Ramos (cell line): ENCODE measurements around the gene DIAPH3.

ENCODE experiments used
- in situ Hi-C: fragments of 300-500 bp; cut with MboI; formaldehyde crosslinking; loops from one replicate; pipeline ENCODE4 v1.14.3; 2022; ENCODE audit warnings: low sequenced_read_pairs; ENCODE audit not compliant: unreplicated experiment

The DIAPH3 gene

GRCh38 chr13:59691501-59692066 lies 472.1 kb downstream of the DIAPH3 start:
- in situ Hi-C loops, result no loop called here

- in situ Hi-C loops, result no loop called here
Measured at GRCh38 chr13:59690857-59691500, 472.7 kb downstream of the DIAPH3 start.

DNA sequence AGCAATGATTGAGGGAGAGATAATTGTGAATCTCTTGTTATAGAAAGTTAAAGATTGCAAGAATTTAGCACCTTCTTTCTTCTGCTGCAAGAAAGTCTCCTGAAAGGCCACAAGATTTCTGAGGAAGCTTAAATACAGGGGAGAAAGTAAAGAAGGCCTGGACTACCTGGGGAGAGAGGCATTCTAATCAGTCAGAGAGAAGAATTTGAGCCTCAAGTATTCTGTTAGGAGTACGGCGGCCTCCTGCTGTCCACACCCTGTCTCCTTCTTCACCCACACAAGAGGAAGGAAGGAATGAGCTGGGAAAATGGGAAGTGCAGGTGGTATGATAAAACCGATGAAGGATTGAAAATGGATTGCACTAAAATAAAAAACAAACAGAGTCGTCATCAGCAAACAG lies 474.7 kb downstream of the DIAPH3 start:
- in situ Hi-C loops, result no loop called here

- in situ Hi-C loops, result no loop called here
Measured at GRCh38 chr13:59686798-59687394, 476.8 kb downstream of the DIAPH3 start.

GRCh38 chr13:59684105-59684504 lies 479.6 kb downstream of the DIAPH3 start:
- in situ Hi-C loops, result no loop called here

- in situ Hi-C loops, result no loop called here
Measured at GRCh38 chr13:59681636-59682311, 482.0 kb downstream of the DIAPH3 start.

DNA sequence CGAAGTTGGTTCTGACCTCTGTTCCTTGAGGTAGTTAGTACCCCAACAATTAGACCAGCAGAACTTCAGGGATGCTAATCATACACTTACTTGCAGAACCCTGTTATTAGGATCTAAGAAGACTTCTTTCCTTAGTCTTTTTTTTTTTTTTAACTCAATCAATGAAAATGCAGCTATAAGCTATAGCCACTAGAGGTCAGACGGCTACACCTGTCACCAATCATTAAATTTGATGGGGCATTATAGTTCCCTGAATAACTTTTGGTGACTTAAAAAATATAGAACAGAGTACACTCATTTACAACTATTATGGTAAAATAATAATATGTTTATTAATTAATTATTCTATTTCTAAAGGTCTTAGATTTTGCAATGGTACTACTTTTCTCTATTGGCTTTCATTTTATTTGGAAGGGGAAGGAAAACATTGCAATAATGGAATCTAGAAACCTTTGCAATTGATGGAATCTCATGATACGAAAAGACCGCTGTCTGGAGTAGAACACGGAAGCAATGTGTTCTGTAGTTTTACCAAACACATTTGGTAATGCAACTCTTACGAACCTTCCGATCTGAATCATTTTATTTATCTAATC lies 483.2 kb downstream of the DIAPH3 start:
- in situ Hi-C loops, result no loop called here

GRCh38 chr13:59679254-59679653 lies 484.5 kb downstream of the DIAPH3 start:
- in situ Hi-C loops, result no loop called here

DNA sequence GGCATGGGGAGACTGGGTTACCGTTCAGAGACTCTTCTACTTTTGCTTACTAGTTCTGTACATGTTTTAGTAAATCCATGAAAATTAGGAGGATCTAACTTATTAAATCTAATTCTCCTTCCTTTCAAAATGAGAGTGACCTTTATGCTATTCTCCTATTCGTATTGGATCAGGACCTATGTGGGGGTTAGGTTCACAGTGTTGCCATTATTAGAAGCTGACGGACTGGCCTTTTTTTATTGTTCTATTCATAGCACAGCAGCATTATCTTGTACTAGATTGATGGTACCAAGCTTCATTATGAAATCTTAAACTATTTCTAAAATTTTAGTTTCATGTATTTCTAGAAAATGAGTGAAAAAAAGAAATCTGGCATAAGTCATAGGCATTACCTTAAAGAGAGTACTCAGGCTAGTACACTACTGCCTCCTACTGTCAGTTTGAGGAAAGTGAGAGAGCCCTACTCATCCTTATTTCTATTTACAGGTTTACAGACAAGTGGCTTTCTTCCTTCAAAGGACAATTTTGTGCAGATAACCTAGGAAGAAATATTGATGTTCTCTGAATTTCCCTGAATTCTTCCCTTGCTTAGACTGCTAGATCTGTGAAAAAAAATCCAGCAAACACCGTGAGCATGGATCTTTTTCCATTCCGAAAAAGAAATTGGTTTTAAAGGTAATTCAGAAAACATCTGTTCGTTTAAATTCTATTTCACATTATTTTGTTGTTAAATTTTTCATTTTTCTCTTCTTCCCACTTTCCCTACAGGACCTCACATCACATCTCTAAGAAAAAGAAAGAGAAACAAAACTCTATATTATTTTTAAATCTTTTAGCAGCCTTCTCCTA lies 485.5 kb downstream of the DIAPH3 start:
- in situ Hi-C loops, result no loop called here

DNA sequence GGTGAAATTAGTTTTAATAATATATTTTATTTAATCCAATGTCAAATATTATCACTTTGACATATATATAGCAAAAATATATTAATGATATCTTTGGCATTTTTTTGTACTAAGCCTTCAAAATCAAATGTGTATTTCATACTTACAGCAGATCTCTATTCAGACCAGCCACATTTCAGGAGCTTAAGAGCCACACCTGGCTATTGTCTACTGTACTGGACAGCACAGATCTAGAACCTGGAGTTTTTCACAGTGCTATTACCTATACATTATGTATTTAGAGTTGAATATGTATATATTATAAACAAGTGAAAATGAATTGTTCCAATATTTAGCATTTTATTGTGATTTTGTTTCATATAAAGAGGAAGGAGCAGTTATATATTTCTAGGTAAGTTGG lies 486.3 kb downstream of the DIAPH3 start:
- in situ Hi-C loops, result no loop called here

DNA sequence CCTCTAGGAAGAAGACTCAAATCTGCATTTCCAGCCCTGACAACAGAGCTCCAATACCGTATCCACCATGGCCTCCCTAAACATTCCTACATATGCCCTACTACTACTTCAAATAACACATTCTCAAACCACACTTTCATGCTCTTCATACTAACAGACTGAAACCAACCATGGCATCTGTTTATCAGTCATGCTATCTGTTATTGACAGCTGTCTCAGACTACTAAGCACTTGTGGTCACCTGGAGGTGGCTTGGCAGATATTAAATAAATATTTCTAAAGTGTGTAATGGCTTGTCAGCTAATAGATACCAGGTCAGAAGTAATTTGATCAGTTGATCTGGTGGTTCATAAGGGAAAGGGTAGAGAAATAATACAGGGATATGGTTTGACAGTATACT lies 489.1 kb downstream of the DIAPH3 start:
- in situ Hi-C loops, result no loop called here

DNA sequence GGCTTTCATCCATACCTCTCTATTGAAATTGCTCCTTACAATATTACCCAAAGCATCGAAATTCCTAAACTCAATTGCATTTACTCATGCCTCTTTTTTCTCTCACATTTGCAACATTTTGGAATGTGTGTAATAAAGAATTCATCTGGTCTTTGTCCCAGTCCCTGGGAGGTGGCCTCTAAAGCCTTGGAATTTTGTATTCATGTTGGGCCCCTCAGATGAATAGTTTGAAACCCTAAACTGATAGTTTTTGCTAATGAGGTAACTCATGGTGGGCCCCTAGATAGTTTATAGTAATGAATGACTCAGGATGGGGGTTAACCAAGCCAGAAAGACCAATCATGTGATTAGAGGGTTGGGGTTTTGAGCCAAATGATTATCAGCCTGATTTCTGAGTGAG lies 490.4 kb downstream of the DIAPH3 start:
- in situ Hi-C loops, result no loop called here

- in situ Hi-C loops, result no loop called here
Measured at GRCh38 chr13:59672445-59672844, 491.3 kb downstream of the DIAPH3 start.

GRCh38 chr13:59671881-59672280 lies 491.8 kb downstream of the DIAPH3 start:
- in situ Hi-C loops, result no loop called here

GRCh38 chr13:59666504-59666903 lies 497.2 kb downstream of the DIAPH3 start:
- in situ Hi-C loops, result no loop called here

DNA sequence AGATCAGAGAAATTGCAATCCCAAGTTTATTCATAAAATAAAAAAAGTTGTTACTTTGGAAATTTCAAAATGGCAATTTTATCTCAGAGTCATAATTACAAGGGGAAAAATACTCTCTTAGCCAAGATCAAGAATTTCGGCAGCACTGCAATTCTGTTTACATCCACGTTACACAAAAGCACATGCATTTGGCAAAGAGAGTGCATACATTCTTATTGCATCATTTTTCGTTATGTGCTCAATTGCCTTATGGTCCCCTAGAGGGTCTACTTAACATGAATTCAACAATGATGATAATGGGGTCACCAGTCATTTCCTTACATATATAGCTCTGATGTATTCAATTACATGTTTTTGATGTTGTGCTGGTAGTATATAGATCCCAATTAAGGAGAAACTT lies 498.0 kb downstream of the DIAPH3 start:
- in situ Hi-C loops, result no loop called here

- in situ Hi-C loops, result no loop called here
Measured at GRCh38 chr13:59665184-59665583, 498.5 kb downstream of the DIAPH3 start.

GRCh38 chr13:59664586-59664985 lies 499.1 kb downstream of the DIAPH3 start:
- in situ Hi-C loops, result no loop called here

DNA sequence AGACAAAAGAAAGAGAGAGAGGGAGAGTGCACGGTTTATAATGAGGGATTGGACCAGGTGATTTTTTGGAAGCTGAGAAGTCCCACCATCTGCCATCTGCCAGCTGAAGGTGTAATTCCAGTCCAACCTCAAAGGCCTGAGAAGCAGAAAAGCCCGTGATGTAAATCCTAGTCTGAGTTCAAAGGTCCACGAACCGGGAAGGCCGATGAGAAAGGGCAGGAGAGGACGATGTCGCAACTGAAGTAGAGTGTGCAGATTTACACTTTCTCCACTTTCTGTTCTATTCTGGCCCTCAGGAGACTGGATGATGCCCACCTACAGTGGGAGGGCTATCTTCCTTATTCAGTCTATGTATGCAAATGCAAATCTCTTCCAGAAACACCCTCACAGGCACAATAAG lies 500.0 kb downstream of the DIAPH3 start:
- in situ Hi-C loops, result no loop called here

DNA sequence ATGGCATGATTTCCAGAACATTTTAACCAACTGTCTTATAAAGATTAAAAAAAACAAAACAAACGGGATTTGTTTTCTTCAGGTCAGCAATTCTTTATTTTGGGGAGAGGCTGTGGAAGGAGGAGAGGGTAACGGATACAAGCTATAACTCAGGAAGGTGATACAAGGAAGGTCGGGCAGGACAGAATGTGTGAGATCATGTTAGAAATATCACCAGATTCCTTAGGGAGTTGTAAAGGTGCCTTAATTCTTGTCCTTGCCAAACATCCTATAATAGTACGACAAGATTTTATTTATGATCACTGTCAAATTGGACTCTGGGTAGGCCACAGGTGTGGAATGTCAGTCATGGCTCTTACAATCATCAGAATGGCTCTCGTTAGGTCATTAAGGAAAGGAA lies 503.1 kb downstream of the DIAPH3 start:
- in situ Hi-C loops, result no loop called here
